Natural killer cell (primary cell): ENCODE data around the gene STK24. TPM values are rescaled to one million over a fixed set of nuclear protein-coding genes. Genes with fewer than 3 reads are reported as not detected.

Experiments used
- ATAC-seq, 3 donors: fragments of 150-1000 bp in 2 of 3; fragments of 200-7000 bp in 1 of 3; cut with Tn5 transposase; 1 replicate in 1 of 3; 2 replicates in 2 of 3; pipeline ENCODE4 v1.10.0; 2021; ENCODE audit warnings: mild to moderate bottlenecking in 2 of 3, moderate library complexity in 2 of 3
- DNase-seq, 2 donors: peaks; one replicate each; pipeline versions ENCODE4 v3.0.0 to v3.0.0-alpha.2; 2013 to 2021; ENCODE audit warnings: mixed read lengths in 1 of 2
- H3K27ac ChIP-seq: one replicate; pipeline ENCODE4 v1.5.1; 2013; ENCODE audit warnings: mild to moderate bottlenecking, low read length
- H3K27me3 ChIP-seq: one replicate; pipeline ENCODE4 v1.6.1; 2013; ENCODE audit warnings: low read length; ENCODE audit not compliant: control insufficient read depth, insufficient read depth
- H3K36me3 ChIP-seq: one replicate; pipeline ENCODE4 v1.6.1; 2013; ENCODE audit warnings: low read length; ENCODE audit not compliant: control insufficient read depth, insufficient read depth
- H3K4me1 ChIP-seq: one replicate; pipeline ENCODE4 v1.6.1; 2013; ENCODE audit warnings: low read length; ENCODE audit not compliant: control insufficient read depth, insufficient read depth
- H3K4me3 ChIP-seq: one replicate; pipeline ENCODE4 v1.5.1; 2013; ENCODE audit warnings: low read length
- H3K9me3 ChIP-seq: one replicate; pipeline ENCODE4 v1.6.1; 2013; ENCODE audit warnings: low read length; ENCODE audit not compliant: control insufficient read depth, insufficient read depth
- H3K27ac Mint-ChIP-seq, 2 donors: one replicate each; pipeline ENCODE4 v1.8.0; 2022; ENCODE audit warnings: mild to moderate bottlenecking in 2 of 2, mixed read lengths in 2 of 2, moderate library complexity in 1 of 2
- H3K27me3 Mint-ChIP-seq, 2 donors: one replicate each; pipeline ENCODE4 v1.8.0; 2022; ENCODE audit warnings: low read depth in 2 of 2, mixed read lengths in 2 of 2
- H3K36me3 Mint-ChIP-seq: one replicate; pipeline ENCODE4 v1.8.0; 2022; ENCODE audit warnings: mixed read lengths
- H3K4me1 Mint-ChIP-seq, 2 donors: one replicate each; pipeline ENCODE4 v1.8.0; 2022; ENCODE audit warnings: mixed read lengths in 2 of 2
- H3K4me3 Mint-ChIP-seq: one replicate; pipeline ENCODE4 v1.8.0; 2022; ENCODE audit warnings: mild to moderate bottlenecking, moderate library complexity, mixed read lengths
- H3K9me3 Mint-ChIP-seq, 2 donors: one replicate each; pipeline ENCODE4 v1.8.0; 2022; ENCODE audit warnings: mixed read lengths in 2 of 2
- CTCF ChIP-seq: fragments of 200-600 bp; IDR thresholded peaks from one replicate; pipeline ENCODE4 v1.8.0; 2022; ENCODE audit warnings: antibody characterized with exemption
- WGBS: methylation state at CpG from one replicate; pipeline ENCODE4 v1.1.7; 2013; ENCODE audit warnings: missing lambda C conversion rate; ENCODE audit not compliant: insufficient coverage; 5-methylcytosine and 5-hydroxymethylcytosine counted together
- intact Hi-C: fragments of 100-400 bp; cut with micrococcal nuclease; formaldehyde crosslinking; loops from one replicate; pipeline ENCODE4 v1.14.2; 2022
- total RNA-seq, 4 donors: library from RNA; stranded (reverse); fragments of 120-200 nt in 1 of 4; gene quantifications; one replicate each; pipeline versions ENCODE4 v1.2.3 to v1.2.4, GENCODE V29; 2013 to 2022

The STK24 gene
- total RNA-seq, 3 donors from 2014 or later (not counting 1 experiment from before 2014, with no cell fraction given) = 64.5 to 78.4 (median 70.4) TPM

- Histone ChIP-seq H3K9me3 (no peaks in the 10 kb centered on the region), H3K4me1 (peaks cover 7% of the 10 kb centered on the region), H3K36me3 (no peaks in the 10 kb centered on the region), H3K4me3 (no peak overlapping the region), H3K27ac (no peak overlapping the region), H3K27me3 (no peaks in the 10 kb centered on the region)
- ATAC-seq (no peak), DNase-seq (no peak)
- Mint-ChIP-seq H3K36me3 (no peaks in the 10 kb centered on the region), H3K4me1 (peaks cover 6 to 7% of the 10 kb centered on the region in 2 donors), H3K4me3 (no peak overlapping the region), H3K27ac (no peak overlapping the region), H3K27me3 (peaks cover 0 to 2% of the 10 kb centered on the region in 2 donors), H3K9me3 (no peaks in the 10 kb centered on the region)
- TF ChIP-seq CTCF = no peak
- intact Hi-C loops = no loop called here
- 97% methylated on average over 25 of the region's 25 CpGs for WGBS
Measured at GRCh38 chr13:98440390-98441055, 136.4 kb downstream of the STK24 start.

- Histone ChIP-seq H3K36me3 (no peaks in the 10 kb centered on the region), H3K27me3 (no peaks in the 10 kb centered on the region), H3K4me1 (peaks cover under 1% of the 10 kb centered on the region), H3K27ac (no peak overlapping the region), H3K4me3 (no peak overlapping the region), H3K9me3 (no peaks in the 10 kb centered on the region)
- Mint-ChIP-seq H3K4me1 (peaks cover 0 to 2% of the 10 kb centered on the region in 2 donors), H3K4me3 (no peak overlapping the region), H3K36me3 (no peaks in the 10 kb centered on the region), H3K27me3 (peaks cover 0 to 2% of the 10 kb centered on the region in 2 donors), H3K27ac (no peak overlapping the region), H3K9me3 (no peaks in the 10 kb centered on the region)
- intact Hi-C loops = no loop called here
- TF ChIP-seq CTCF = no peak
- DNase-seq (no peak), ATAC-seq (no peak)
- WGBS = 93% methylated on average over 16 of the region's 16 CpGs
Measured at GRCh38 chr13:98439896-98440295, 137.0 kb downstream of the STK24 start.

GRCh38 chr13:98439126-98439828 is 137.6 kb downstream of the STK24 start:
- TF ChIP-seq CTCF = no peak
- no peak overlapping the region for H3K27ac Mint-ChIP-seq
- intact Hi-C loops = no loop called here

More at GRCh38 chr13:98439126-98439828, 137.6 kb downstream of the STK24 start:
- Mint-ChIP-seq H3K4me1 (no peaks in the 10 kb centered on the region), H3K27me3 (peaks cover 0 to 2% of the 10 kb centered on the region in 2 donors), H3K36me3 (no peaks in the 10 kb centered on the region), H3K9me3 (no peaks in the 10 kb centered on the region), H3K4me3 (no peak overlapping the region)
- no peak for ATAC-seq
- no peak overlapping the region for H3K4me3 ChIP-seq
- 93% methylated on average over 32 of the region's 32 CpGs for WGBS
- no peak for DNase-seq
- H3K36me3 ChIP-seq = no peaks in the 10 kb centered on the region
- H3K27ac ChIP-seq = no peak overlapping the region
- H3K27me3 ChIP-seq = no peaks in the 10 kb centered on the region
- no peaks in the 10 kb centered on the region for H3K4me1 ChIP-seq
- H3K9me3 ChIP-seq = no peaks in the 10 kb centered on the region
